B cell (primary cell): ENCODE measurements around the gene MRPS18C. TPM values are rescaled to one million over a fixed set of nuclear protein-coding genes. Genes with fewer than 3 reads are reported as not detected.

Source experiments
- ATAC-seq: fragments of 200-7000 bp; cut with Tn5 transposase; one replicate; pipeline ENCODE4 v1.10.0; 2021; ENCODE audit warnings: low read depth, mild to moderate bottlenecking, moderate number of reproducible peaks, moderate library complexity
- CTCF ChIA-PET: fragments of 350-600 bp; sonication (Branson Sonifier 250); formaldehyde crosslinking; loops from one replicate; lab custom pipeline; 2021; ENCODE audit warnings: antibody characterized with exemption, inconsistent platforms; lab: Charles Lee
- POLR2A ChIA-PET: fragments of 350-600 bp; sonication (Branson Sonifier 250); formaldehyde crosslinking; loops from one replicate; lab custom pipeline; 2021; ENCODE audit warnings: antibody characterized with exemption; lab: Charles Lee
- DNase-seq: peaks from one replicate; pipeline ENCODE4 v3.0.0; 2013
- H2AFZ ChIP-seq: 2 replicates; pipeline ENCODE4 v1.6.1; 2012; ENCODE audit warnings: mild to moderate bottlenecking, low read depth, low read length; ENCODE audit not compliant: insufficient read depth, poor library complexity, severe bottlenecking
- H3K27ac ChIP-seq, 2 donors: 1 replicate in 1 of 2; 2 replicates in 1 of 2; pipeline ENCODE4 v1.5.1; 2012 to 2013; ENCODE audit warnings: low read length in 2 of 2, mild to moderate bottlenecking in 2 of 2, moderate library complexity in 1 of 2
- H3K27me3 ChIP-seq, 4 experiments: fragments of 200-600 bp in 1 of 4; sonication (generic) in 1 of 4; replicated peaks in 1 of 4; 1 replicate in 2 of 4; 2 replicates in 2 of 4; pipeline versions ENCODE4 v1.6.1 to v1.7.0; 2013 to 2016; ENCODE audit warnings: low read length in 3 of 4, mild to moderate bottlenecking in 2 of 4, mixed read lengths in 1 of 4, moderate library complexity in 1 of 4; ENCODE audit not compliant: insufficient read depth in 4 of 4, control insufficient read depth in 3 of 4; ENCODE audit errors: control extremely low read depth in 1 of 4
- H3K36me3 ChIP-seq, 2 experiments: replicated peaks in 1 of 2; 1 replicate in 1 of 2; 2 replicates in 1 of 2; pipeline versions ENCODE4 v1.6.1 to v1.7.1; 2013; ENCODE audit warnings: low read length in 1 of 2; ENCODE audit not compliant: insufficient read depth in 2 of 2, control insufficient read depth in 1 of 2; ENCODE audit errors: control extremely low read depth in 1 of 2, extremely low read depth in 1 of 2
- H3K4me1 ChIP-seq, 2 donors: fragments of 200-600 bp in 1 of 2; sonication (generic) in 1 of 2; 1 replicate in 1 of 2; 2 replicates in 1 of 2; pipeline versions ENCODE4 v1.5.1 to v1.6.1; 2013 to 2017; ENCODE audit warnings: low read length in 2 of 2; ENCODE audit not compliant: control insufficient read depth in 2 of 2, insufficient read depth in 2 of 2
- H3K4me2 ChIP-seq: replicated peaks from 2 replicates; pipeline ENCODE3; 2012; ENCODE audit warnings: mild to moderate bottlenecking, low read depth, low read length; ENCODE audit not compliant: poor library complexity, severe bottlenecking
- H3K4me3 ChIP-seq, 5 experiments: fragments of 200-600 bp in 1 of 5; sonication (generic) in 1 of 5; 1 replicate in 3 of 5; 2 replicates in 2 of 5; pipeline versions ENCODE4 v1.5.1 to v1.7.0; 2011 to 2016; ENCODE audit warnings: low read length in 4 of 5, mild to moderate bottlenecking in 4 of 5, low read depth in 2 of 5, control low read depth in 1 of 5, moderate library complexity in 1 of 5; ENCODE audit not compliant: insufficient read depth in 1 of 5; ENCODE audit errors: control extremely low read depth in 1 of 5, extremely low read depth in 1 of 5
- H3K79me2 ChIP-seq: fragments of 200-600 bp; sonication (generic); one replicate; pipeline ENCODE4 v1.6.0; 2016; ENCODE audit warnings: low read length; ENCODE audit not compliant: control insufficient read depth, insufficient read depth
- H3K9ac ChIP-seq: fragments of 200-600 bp; sonication (generic); 2 replicates; pipeline ENCODE4 v1.6.1; 2017; ENCODE audit warnings: mild to moderate bottlenecking, low read length, moderate library complexity
- H3K9me3 ChIP-seq, 3 donors: one replicate each; pipeline versions ENCODE4 v1.6.1 to v1.7.1; 2013; ENCODE audit warnings: low read length in 2 of 3; ENCODE audit not compliant: control insufficient read depth in 2 of 3, insufficient read depth in 1 of 3; ENCODE audit errors: control extremely low read depth in 1 of 3
- H4K20me1 ChIP-seq: 2 replicates; pipeline ENCODE4 v1.6.0; 2012; ENCODE audit warnings: mild to moderate bottlenecking, low read length; ENCODE audit not compliant: insufficient read depth, control insufficient read depth, poor library complexity, severe bottlenecking
- H3K27ac Mint-ChIP-seq: one replicate; pipeline ENCODE4 v1.8.0; 2021; ENCODE audit warnings: mixed read lengths
- H3K27me3 Mint-ChIP-seq: one replicate; pipeline ENCODE4 v1.8.0; 2021; ENCODE audit warnings: mixed read lengths
- H3K4me1 Mint-ChIP-seq: one replicate; pipeline ENCODE4 v1.8.0; 2021; ENCODE audit warnings: mixed read lengths
- H3K4me3 Mint-ChIP-seq: one replicate; pipeline ENCODE4 v1.8.0; 2021; ENCODE audit warnings: mixed read lengths
- H3K9me3 Mint-ChIP-seq: one replicate; pipeline ENCODE4 v1.8.0; 2022; ENCODE audit warnings: mixed read lengths; ENCODE audit not compliant: insufficient read depth
- CTCF ChIP-seq: fragments of 200-600 bp; IDR thresholded peaks from one replicate; pipeline ENCODE4 v1.8.0; 2022; ENCODE audit warnings: antibody characterized with exemption, mild to moderate bottlenecking
- EZH2 ChIP-seq: IDR thresholded peaks from 2 replicates; pipeline ENCODE4 v1.6.1; 2012; ENCODE audit warnings: borderline replicate concordance, low read depth, mild to moderate bottlenecking, moderate library complexity, low read length; ENCODE audit not compliant: insufficient read depth, poor library complexity, severe bottlenecking
- WGBS: methylation state at CpG from one replicate; pipeline ENCODE4 v1.1.5; 2013; ENCODE audit warnings: missing lambda C conversion rate; ENCODE audit not compliant: insufficient coverage; 5-methylcytosine and 5-hydroxymethylcytosine counted together
- intact Hi-C: fragments of 100-400 bp; cut with micrococcal nuclease; formaldehyde crosslinking; loops from one replicate; pipeline ENCODE4 v1.10.0; 2022
- polyA plus RNA-seq: library from polyadenylated mRNA; depleted of rRNA; stranded (reverse); fragments of >200 nt; gene quantifications from 2 replicates; pipeline ENCODE4 v1.2.3, GENCODE V29; 2012
- total RNA-seq, 2 donors: library from RNA; stranded (reverse); fragments of 120-200 nt in 1 of 2; gene quantifications; 1 replicate in 1 of 2; 2 replicates in 1 of 2; pipeline versions ENCODE4 v1.2.3 to v1.2.4, GENCODE V29; 2013 to 2022

MRPS18C gene
- total and polyA plus RNA-seq, 2 donors (not counting 1 experiment from before 2014, with no cell fraction given) = 14.0 to 44.0 TPM

- no peaks in the 10 kb centered on the region for H4K20me1 ChIP-seq
- H3K4me2 ChIP-seq = no peak overlapping the region
- H3K9me3 ChIP-seq = no peaks in the 10 kb centered on the region
- H3K4me3 ChIP-seq = no peak overlapping the region
- no peak for ATAC-seq
- no peak overlapping the region for H3K27ac Mint-ChIP-seq
- intact Hi-C loops = no loop called here
- no peaks in the 10 kb centered on the region for H3K36me3 ChIP-seq
- no peaks in the 10 kb centered on the region for H3K9me3 Mint-ChIP-seq
- CTCF ChIA-PET = interaction anchor here (0.9 to 1.2 kb wide), 3 partner anchors 134 to 137 kb away, joined by 3 read pairs; no protein-coding TSS in a partner anchor
- no peak overlapping the region for H3K27ac ChIP-seq
- no peak overlapping the region for H3K4me3 Mint-ChIP-seq
- H3K4me1 Mint-ChIP-seq = peaks cover 3% of the 10 kb centered on the region
- TF ChIP-seq CTCF (no peak), EZH2 (no peak)
- no peak for DNase-seq
- H3K79me2 ChIP-seq = no peaks in the 10 kb centered on the region
- H3K4me1 ChIP-seq = no peaks in the 10 kb centered on the region
- H3K27me3 Mint-ChIP-seq = no peaks in the 10 kb centered on the region
- no peaks in the 10 kb centered on the region for H3K27me3 ChIP-seq
- POLR2A ChIA-PET = no interaction called here
- H3K9ac ChIP-seq = no peak overlapping the region
- H2AFZ ChIP-seq = peak overlapping the region; percentile 40
Observed at GRCh38 chr4:83503974-83504373, 48.1 kb downstream of the MRPS18C start.

- H3K4me3 ChIP-seq = no peak overlapping the region
- no peak for TF ChIP-seq CTCF
- TF ChIP-seq EZH2 = no peak
- Mint-ChIP-seq H3K4me1 (peaks cover 3% of the 10 kb centered on the region), H3K9me3 (no peaks in the 10 kb centered on the region), H3K27me3 (no peaks in the 10 kb centered on the region), H3K4me3 (no peak overlapping the region), H3K27ac (no peak overlapping the region)
- no peaks in the 10 kb centered on the region for H3K9me3 ChIP-seq
- H3K27ac ChIP-seq = no peak overlapping the region
- no peaks in the 10 kb centered on the region for H4K20me1 ChIP-seq
- intact Hi-C loops = no loop called here
- H2AFZ ChIP-seq = peak overlapping the region; percentile 40
- H3K4me2 ChIP-seq = no peak overlapping the region
- DNase-seq (no peak), ATAC-seq (no peak)
- no peaks in the 10 kb centered on the region for H3K79me2 ChIP-seq
- ChIA-PET POLR2A (no interaction called here), CTCF (interaction anchor here (0.9 to 1.2 kb wide), 3 partner anchors 133 to 137 kb away, joined by 3 read pairs; no protein-coding TSS in a partner anchor)
- no peak overlapping the region for H3K9ac ChIP-seq
- no peaks in the 10 kb centered on the region for H3K4me1 ChIP-seq
- no peaks in the 10 kb centered on the region for H3K36me3 ChIP-seq
- H3K27me3 ChIP-seq = no peaks in the 10 kb centered on the region
- WGBS = 67% methylated on average over 2 of the region's 4 CpGs
Observed at GRCh38 chr4:83504503-83504902, 48.6 kb downstream of the MRPS18C start.
